ENCODE results near the gene PHF23. TPM values are rescaled to one million over a fixed set of nuclear protein-coding genes. Genes with fewer than 3 reads are reported as not detected.

PHF23 gene
- total RNA-seq, 1 donor from 2014 or later: 78.0 TPM

DNA sequence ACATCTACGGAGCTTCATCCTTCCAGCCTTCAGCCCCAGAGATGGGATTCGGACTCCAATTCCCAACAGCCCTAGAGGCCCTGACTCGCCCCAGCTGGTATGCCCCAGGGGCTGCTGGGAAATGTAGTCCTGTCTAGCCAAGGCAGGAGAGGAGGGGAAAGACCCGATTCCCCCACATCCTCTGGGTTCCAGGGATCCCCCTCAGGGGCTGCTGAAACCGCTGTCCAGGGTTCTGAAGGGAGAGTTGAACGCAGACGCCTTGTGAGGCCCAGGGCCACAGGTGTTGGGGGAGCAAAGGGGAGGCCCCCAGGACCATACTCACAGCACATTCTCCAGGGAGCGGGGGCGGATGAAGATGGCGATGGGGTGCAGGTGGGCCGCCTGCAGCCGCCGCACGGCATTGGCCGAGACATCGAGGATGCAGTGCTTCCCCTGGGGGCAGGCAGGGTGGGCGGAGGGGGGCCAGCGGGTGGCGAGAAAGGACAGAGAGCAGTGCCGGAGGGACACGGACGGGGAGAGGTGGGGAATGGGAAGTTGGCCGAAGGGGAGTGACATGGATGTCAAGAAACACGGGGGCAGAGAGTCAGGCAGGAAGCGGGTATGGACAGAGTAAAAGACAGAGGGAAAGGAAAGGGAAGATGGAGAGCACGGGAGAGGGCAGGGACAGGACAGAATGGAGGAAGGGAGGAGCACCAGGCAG lies 47.5 kb downstream of the PHF23 start:
- no peaks in the 10 kb centered on the region for H3K9me3 ChIP-seq (ENCODE audit: insufficient read depth, low read depth, low read length)
- FAIRE-seq (no peak), DNase-seq (ENCODE audit: low read depth) (no peak)
- Mint-ChIP-seq H3K27ac (ENCODE audit: unreplicated experiment) (no peak overlapping the region), H3K4me3 (ENCODE audit: unreplicated experiment) (no peak overlapping the region), H3K36me3 (ENCODE audit: low read depth, unreplicated experiment) (peaks cover 30% of the 10 kb centered on the region), H3K27me3 (ENCODE audit: low read depth, unreplicated experiment) (no peaks in the 10 kb centered on the region), H3K4me1 (ENCODE audit: low read depth, unreplicated experiment) (no peaks in the 10 kb centered on the region), H3K9me3 (ENCODE audit: unreplicated experiment) (no peaks in the 10 kb centered on the region)
- no peaks in the 10 kb centered on the region for H3K27me3 ChIP-seq (ENCODE audit: insufficient read depth, low read length)
- no peak overlapping the region for H3K9ac ChIP-seq (ENCODE audit: low read length)
- no peak overlapping the region for H3K4me2 ChIP-seq (ENCODE audit: low read length)
- no peak overlapping the region for H3K4me3 ChIP-seq (ENCODE audit: insufficient read depth, low read depth, low read length)
- TF ChIP-seq, protein P1, sequence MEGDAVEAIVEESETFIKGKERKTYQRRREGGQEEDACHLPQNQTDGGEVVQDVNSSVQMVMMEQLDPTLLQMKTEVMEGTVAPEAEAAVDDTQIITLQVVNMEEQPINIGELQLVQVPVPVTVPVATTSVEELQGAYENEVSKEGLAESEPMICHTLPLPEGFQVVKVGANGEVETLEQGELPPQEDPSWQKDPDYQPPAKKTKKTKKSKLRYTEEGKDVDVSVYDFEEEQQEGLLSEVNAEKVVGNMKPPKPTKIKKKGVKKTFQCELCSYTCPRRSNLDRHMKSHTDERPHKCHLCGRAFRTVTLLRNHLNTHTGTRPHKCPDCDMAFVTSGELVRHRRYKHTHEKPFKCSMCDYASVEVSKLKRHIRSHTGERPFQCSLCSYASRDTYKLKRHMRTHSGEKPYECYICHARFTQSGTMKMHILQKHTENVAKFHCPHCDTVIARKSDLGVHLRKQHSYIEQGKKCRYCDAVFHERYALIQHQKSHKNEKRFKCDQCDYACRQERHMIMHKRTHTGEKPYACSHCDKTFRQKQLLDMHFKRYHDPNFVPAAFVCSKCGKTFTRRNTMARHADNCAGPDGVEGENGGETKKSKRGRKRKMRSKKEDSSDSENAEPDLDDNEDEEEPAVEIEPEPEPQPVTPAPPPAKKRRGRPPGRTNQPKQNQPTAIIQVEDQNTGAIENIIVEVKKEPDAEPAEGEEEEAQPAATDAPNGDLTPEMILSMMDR (IDR thresholded peaks at IDR 0.05; ENCODE audit: insufficient read depth, low read depth, low read length): no peak
- no peak for TF ChIP-seq EZH2 (IDR thresholded peaks at IDR 0.05; ENCODE audit: insufficient read depth, low read length)
- no peaks in the 10 kb centered on the region for H3K4me1 ChIP-seq (ENCODE audit: insufficient read depth, low read length)
- H3K36me3 ChIP-seq (ENCODE audit: insufficient read depth, low read length): peaks cover 13% of the 10 kb centered on the region
- no peak overlapping the region for H3K27ac ChIP-seq (ENCODE audit: low read depth, low read length)
- H4K20me1 ChIP-seq (ENCODE audit: insufficient read depth, low read length): peaks cover 8% of the 10 kb centered on the region
- no peak overlapping the region for H2AFZ ChIP-seq (ENCODE audit: low read depth, low read length)
- H3K79me2 ChIP-seq (ENCODE audit: insufficient read depth, low read length): no peaks in the 10 kb centered on the region

DNA sequence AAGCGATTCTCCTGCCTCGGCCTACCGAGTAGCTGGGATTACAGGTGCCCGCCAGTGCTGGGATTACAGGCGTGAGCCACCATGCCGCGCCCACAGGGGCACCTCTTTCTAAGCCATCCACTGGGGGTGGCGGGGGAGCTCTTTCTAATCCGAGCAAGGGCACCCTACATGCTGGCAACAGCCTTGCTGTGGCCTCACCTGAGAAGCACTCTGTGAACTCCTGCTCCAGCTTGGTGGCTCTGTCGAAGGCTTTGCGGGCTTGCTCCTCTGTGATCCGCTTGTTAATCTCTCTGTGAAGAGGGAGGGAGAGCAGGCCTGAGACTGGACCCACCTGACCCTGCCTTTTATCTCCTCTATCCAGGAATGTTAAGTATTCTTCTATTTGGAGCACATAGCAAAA lies 48.2 kb downstream of the PHF23 start:
- DNase-seq (ENCODE audit: low read depth): no peak
- no peaks in the 10 kb centered on the region for H3K9me3 ChIP-seq (ENCODE audit: insufficient read depth, low read depth, low read length)
- no peak overlapping the region for H3K9ac ChIP-seq (ENCODE audit: low read length)
- Mint-ChIP-seq H3K36me3 (ENCODE audit: low read depth, unreplicated experiment) (peaks cover 31% of the 10 kb centered on the region), H3K4me3 (ENCODE audit: unreplicated experiment) (no peak overlapping the region), H3K9me3 (ENCODE audit: unreplicated experiment) (no peaks in the 10 kb centered on the region), H3K27ac (ENCODE audit: unreplicated experiment) (no peak overlapping the region), H3K27me3 (ENCODE audit: low read depth, unreplicated experiment) (no peaks in the 10 kb centered on the region), H3K4me1 (ENCODE audit: low read depth, unreplicated experiment) (no peaks in the 10 kb centered on the region)
- no peaks in the 10 kb centered on the region for H3K79me2 ChIP-seq (ENCODE audit: insufficient read depth, low read length)
- peaks cover 8% of the 10 kb centered on the region for H4K20me1 ChIP-seq (ENCODE audit: insufficient read depth, low read length)
- no peaks in the 10 kb centered on the region for H3K27me3 ChIP-seq (ENCODE audit: insufficient read depth, low read length)
- no peak overlapping the region for H3K4me3 ChIP-seq (ENCODE audit: insufficient read depth, low read depth, low read length)
- no peak overlapping the region for H3K4me2 ChIP-seq (ENCODE audit: low read length)
- no peaks in the 10 kb centered on the region for H3K4me1 ChIP-seq (ENCODE audit: insufficient read depth, low read length)
- no peak for FAIRE-seq
- H2AFZ ChIP-seq (ENCODE audit: low read depth, low read length): no peak overlapping the region
- no peak overlapping the region for H3K27ac ChIP-seq (ENCODE audit: low read depth, low read length)
- TF ChIP-seq, protein P1 (IDR thresholded peaks at IDR 0.05; ENCODE audit: insufficient read depth, low read depth, low read length): no peak
- TF ChIP-seq EZH2 (IDR thresholded peaks at IDR 0.05; ENCODE audit: insufficient read depth, low read length): no peak
- H3K36me3 ChIP-seq (ENCODE audit: insufficient read depth, low read length): peaks cover 13% of the 10 kb centered on the region

DNA sequence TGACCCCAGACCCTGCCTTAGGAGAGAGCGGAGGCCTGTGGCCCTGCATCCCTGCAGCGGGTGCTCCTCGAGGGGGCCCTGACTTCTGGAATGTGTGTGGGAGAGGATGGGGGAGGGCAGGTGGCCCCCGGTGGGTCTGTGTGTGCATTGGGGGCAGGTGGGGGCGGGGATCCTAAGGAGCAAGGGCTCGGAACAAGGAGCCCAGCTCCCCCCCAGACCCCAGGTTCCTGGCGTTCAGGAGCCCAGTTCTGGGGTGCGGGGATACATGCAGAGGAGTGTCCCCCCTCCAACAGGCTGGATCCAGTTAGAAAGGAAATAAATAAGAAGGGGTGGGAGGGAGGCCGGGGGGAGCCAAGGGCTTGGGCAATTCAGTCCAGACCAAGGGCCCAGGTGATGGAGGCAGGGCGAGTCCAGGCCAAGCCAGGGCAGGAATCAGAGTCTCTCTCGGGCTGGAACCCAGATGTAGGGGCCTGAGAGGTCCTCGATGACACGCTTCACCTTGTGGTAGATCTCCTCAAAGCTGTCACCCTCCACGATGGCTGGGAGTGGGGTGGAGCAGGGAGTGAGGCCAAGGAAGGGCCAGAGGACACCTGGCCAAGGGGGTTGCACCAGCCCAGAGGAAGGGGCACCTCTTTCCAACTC lies 48.9 kb downstream of the PHF23 start:
- H3K4me1 Mint-ChIP-seq (ENCODE audit: low read depth, unreplicated experiment): no peaks in the 10 kb centered on the region
- peaks cover 29% of the 10 kb centered on the region for H3K36me3 Mint-ChIP-seq (ENCODE audit: low read depth, unreplicated experiment)
- no peaks in the 10 kb centered on the region for H3K79me2 ChIP-seq (ENCODE audit: insufficient read depth, low read length)

More for the DNA sequence above, 48.9 kb downstream of the PHF23 start:
- no peak for TF ChIP-seq EZH2 (IDR thresholded peaks at IDR 0.05; ENCODE audit: insufficient read depth, low read length)
- TF ChIP-seq, protein P1 (IDR thresholded peaks at IDR 0.05; ENCODE audit: insufficient read depth, low read depth, low read length): no peak
- H3K4me2 ChIP-seq (ENCODE audit: low read length): no peak overlapping the region
- H4K20me1 ChIP-seq (ENCODE audit: insufficient read depth, low read length): peaks cover 8% of the 10 kb centered on the region
- no peaks in the 10 kb centered on the region for H3K4me1 ChIP-seq (ENCODE audit: insufficient read depth, low read length)
- no peaks in the 10 kb centered on the region for H3K27me3 Mint-ChIP-seq (ENCODE audit: low read depth, unreplicated experiment)
- H2AFZ ChIP-seq (ENCODE audit: low read depth, low read length): no peak overlapping the region
- FAIRE-seq: no peak
- no peak for DNase-seq (ENCODE audit: low read depth)
- H3K9ac ChIP-seq (ENCODE audit: low read length): no peak overlapping the region
- H3K4me3 ChIP-seq (ENCODE audit: insufficient read depth, low read depth, low read length): no peak overlapping the region
- H3K9me3 ChIP-seq (ENCODE audit: insufficient read depth, low read depth, low read length): no peaks in the 10 kb centered on the region
- no peak overlapping the region for H3K27ac Mint-ChIP-seq (ENCODE audit: unreplicated experiment)
- no peak overlapping the region for H3K4me3 Mint-ChIP-seq (ENCODE audit: unreplicated experiment)
- H3K27me3 ChIP-seq (ENCODE audit: insufficient read depth, low read length): no peaks in the 10 kb centered on the region
- no peaks in the 10 kb centered on the region for H3K9me3 Mint-ChIP-seq (ENCODE audit: unreplicated experiment)
- peaks cover 9% of the 10 kb centered on the region for H3K36me3 ChIP-seq (ENCODE audit: insufficient read depth, low read length)
- no peak overlapping the region for H3K27ac ChIP-seq (ENCODE audit: low read depth, low read length)
